Measurements from ENCODE around the gene HDAC6.

Gene HDAC6

GRCh38 chrX:48829016-48829735 lies 27.3 kb downstream of the HDAC6 start:
- no peak for TF ChIP-seq CTCF (IDR thresholded peaks at IDR 0.05)

- TF ChIP-seq CTCF (IDR thresholded peaks at IDR 0.05): no peak
Observed at GRCh38 chrX:48831136-48831908, 29.5 kb downstream of the HDAC6 start.

GRCh38 chrX:48831909-48832291 lies 30.0 kb downstream of the HDAC6 start:
- no peak for TF ChIP-seq CTCF (IDR thresholded peaks at IDR 0.05)

GRCh38 chrX:48833542-48834138 lies 31.8 kb downstream of the HDAC6 start:
- TF ChIP-seq CTCF (IDR thresholded peaks at IDR 0.05): no peak; the same call in 1 of the 2 replicates

- TF ChIP-seq CTCF (IDR thresholded peaks at IDR 0.05): no peak
Observed at GRCh38 chrX:48834383-48834709, 32.5 kb downstream of the HDAC6 start.

GRCh38 chrX:48835524-48836329 lies 33.9 kb downstream of the HDAC6 start, which contains the start of gene PCSK1N:
Gene PCSK1N (minus strand): TSS chrX:48835610. CDS start chrX:48835532, 78 bp downstream.
- no peak for TF ChIP-seq CTCF (IDR thresholded peaks at IDR 0.05)

GRCh38 chrX:48839686-48840085 lies 37.8 kb downstream of the HDAC6 start:
- no peak for TF ChIP-seq CTCF (IDR thresholded peaks at IDR 0.05)

Measured in LNCAP (cell line).